ENCODE measurements around the gene SMCR8. TPM values are rescaled to one million over a fixed set of nuclear protein-coding genes. Genes with fewer than 3 reads are reported as not detected.

Gene SMCR8
- total and polyA plus RNA-seq, 2 of the 13 experiments (the other 11 are each of a cell fraction or from before 2014, with no cell fraction given) = 7.6 to 11.8 TPM

GRCh38 chr17:18267927-18268711, 47.0 kb upstream of the SMCR8 start:
- TF ChIP-seq SSRP1 (CRISPR knock-in tag; IDR thresholded peaks at IDR 0.05) = 0 out of 2 replicates have a peak, but pooled peaks have one; percentile 24
- TF ChIP-seq ATF4 (CRISPR knock-in tag; IDR thresholded peaks at IDR 0.05) = peak in 1 of 2 experiments; percentile 70; a peak in 1 of 4 replicates
- peak; percentile 29 for TF ChIP-seq AGO2 (optimal IDR thresholded peaks at IDR 0.05; ENCODE audit: low read depth, low read length)
- TF ChIP-seq, protein P1, sequence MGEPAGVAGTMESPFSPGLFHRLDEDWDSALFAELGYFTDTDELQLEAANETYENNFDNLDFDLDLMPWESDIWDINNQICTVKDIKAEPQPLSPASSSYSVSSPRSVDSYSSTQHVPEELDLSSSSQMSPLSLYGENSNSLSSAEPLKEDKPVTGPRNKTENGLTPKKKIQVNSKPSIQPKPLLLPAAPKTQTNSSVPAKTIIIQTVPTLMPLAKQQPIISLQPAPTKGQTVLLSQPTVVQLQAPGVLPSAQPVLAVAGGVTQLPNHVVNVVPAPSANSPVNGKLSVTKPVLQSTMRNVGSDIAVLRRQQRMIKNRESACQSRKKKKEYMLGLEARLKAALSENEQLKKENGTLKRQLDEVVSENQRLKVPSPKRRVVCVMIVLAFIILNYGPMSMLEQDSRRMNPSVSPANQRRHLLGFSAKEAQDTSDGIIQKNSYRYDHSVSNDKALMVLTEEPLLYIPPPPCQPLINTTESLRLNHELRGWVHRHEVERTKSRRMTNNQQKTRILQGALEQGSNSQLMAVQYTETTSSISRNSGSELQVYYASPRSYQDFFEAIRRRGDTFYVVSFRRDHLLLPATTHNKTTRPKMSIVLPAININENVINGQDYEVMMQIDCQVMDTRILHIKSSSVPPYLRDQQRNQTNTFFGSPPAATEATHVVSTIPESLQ (CRISPR knock-in tag; conservative IDR thresholded peaks at IDR 0.05) = no peak
- DNase-seq (ENCODE audit: low spot score) = no peak
- H3K79me2 ChIP-seq (ENCODE audit: insufficient read depth, low read length) = no peaks in the 10 kb centered on the region
- H4K20me1 ChIP-seq (ENCODE audit: insufficient read depth, low read length) = no peaks in the 10 kb centered on the region
- H3K27me3 ChIP-seq (ENCODE audit: control insufficient read depth in 1 of 2, insufficient read depth in 2 of 2, low read length in 2 of 2) = no peaks in the 10 kb centered on the region
- no TSS peak for BruUV-seq (replicated peaks)
- H3K9ac ChIP-seq (ENCODE audit: insufficient read depth, low read depth, low read length) = no peak overlapping the region
- no peak overlapping the region for H3K4me3 ChIP-seq (replicated peaks in 1 of 3; ENCODE audit: insufficient read depth in 1 of 3, low read depth in 2 of 3, low read length in 3 of 3)
- POLR2A ChIA-PET = interaction anchor here (1.5 to 1.6 kb wide), 2 partner anchors 9 to 44 kb away, joined by 4 to 5 read pairs; no protein-coding TSS in a partner anchor
- intact Hi-C loops (cut with micrococcal nuclease; ENCODE audit: unreplicated experiment) (no loop called here), in situ Hi-C loops (cut with HindIII; ENCODE audit: extremely low pct_ligation_motif_present, low pct_unique_long_range_greater_than_20kb) (no loop called here)
- H3K27ac ChIP-seq (ENCODE audit: extremely low read length, insufficient read depth, low read length) = no peak overlapping the region
- WGBS (ENCODE audit: low lambda C conversion rate) = 54% methylated on average over 9 of the region's 14 CpGs
- H2AFZ ChIP-seq (ENCODE audit: low read length) = no peak overlapping the region
- H3K4me1 ChIP-seq (ENCODE audit: insufficient read depth, low read length) = no peaks in the 10 kb centered on the region
- peak; percentile 57 for ATAC-seq
- peaks cover 4 to 23% of the 10 kb centered on the region in 2 experiments; a peak in 4 of 5 replicates for H3K36me3 ChIP-seq (replicated peaks in 1 of 2; ENCODE audit: control insufficient read depth in 1 of 2, insufficient read depth in 2 of 2, low read length in 2 of 2)
- no peak overlapping the region for H3K4me2 ChIP-seq (ENCODE audit: low read depth, low read length)
- CTCF ChIA-PET (ENCODE audit: low intra/inter-chr PET ratio, low total read pairs) = no interaction called here
- FAIRE-seq = no peak
- no peaks in the 10 kb centered on the region for H3K9me3 ChIP-seq (ENCODE audit: low read length)
